Heart left ventricle (tissue), 13 donors: Measurements from ENCODE around the gene RBMS1.

ENCODE experiments used
- POLR2A ChIP-seq, 2 donors: fragments of 450-650 bp; IDR thresholded peaks; one replicate each; pipeline ENCODE4 v1.6.1; 2017; ENCODE audit warnings: antibody characterized with exemption in 2 of 2, mild to moderate bottlenecking in 2 of 2, moderate library complexity in 2 of 2
- TF ChIP-seq, protein P1 (sequence below), 12 donors: fragments of 200-600 bp; sonication (generic) in 4 of 12; IDR thresholded peaks; one replicate each; pipeline versions ENCODE4 v1.5.0 to v1.8.0; 2018 to 2022; ENCODE audit warnings: antibody characterized with exemption in 12 of 12, mild to moderate bottlenecking in 5 of 12
- donor health status: ischemic (EF 13 %, LVEDD 7.1; RV severe dilation, severe dysfunction).
- donor health status: DM: no; HTN: yes; CAD: no.
- donor health status: DM: no; HTN: no; CAD: no.
- donor health status: ischemic (EF 25% LVEDD 6.9; RV normal size, moderate dysfunction).
- donor health status: ischemic (EF 25% LVEDD 5.7; RV mildly dilated, moderate dysfunction).
- donor health status: ischemic (EF 35%, LVEDD 5.7; RV mildly dilated, moderate dysfunction).
- donor health status: nonischemic (EF 11% LVEDD 7.7; RV severe dilation, severe dysfunction).
- donor health status: DM: yes; HTN: yes; CAD: no.
- donor health status: PGD.
- donor health status: ischemic (EF 29% LVEDD 5.4; RV normal size, mild dysfunction).
- donor health status: nonischemic (EF 23%, LVEDD 6.1; RV moderate dilation, normal function).

- TF ChIP-seq, protein P1, sequence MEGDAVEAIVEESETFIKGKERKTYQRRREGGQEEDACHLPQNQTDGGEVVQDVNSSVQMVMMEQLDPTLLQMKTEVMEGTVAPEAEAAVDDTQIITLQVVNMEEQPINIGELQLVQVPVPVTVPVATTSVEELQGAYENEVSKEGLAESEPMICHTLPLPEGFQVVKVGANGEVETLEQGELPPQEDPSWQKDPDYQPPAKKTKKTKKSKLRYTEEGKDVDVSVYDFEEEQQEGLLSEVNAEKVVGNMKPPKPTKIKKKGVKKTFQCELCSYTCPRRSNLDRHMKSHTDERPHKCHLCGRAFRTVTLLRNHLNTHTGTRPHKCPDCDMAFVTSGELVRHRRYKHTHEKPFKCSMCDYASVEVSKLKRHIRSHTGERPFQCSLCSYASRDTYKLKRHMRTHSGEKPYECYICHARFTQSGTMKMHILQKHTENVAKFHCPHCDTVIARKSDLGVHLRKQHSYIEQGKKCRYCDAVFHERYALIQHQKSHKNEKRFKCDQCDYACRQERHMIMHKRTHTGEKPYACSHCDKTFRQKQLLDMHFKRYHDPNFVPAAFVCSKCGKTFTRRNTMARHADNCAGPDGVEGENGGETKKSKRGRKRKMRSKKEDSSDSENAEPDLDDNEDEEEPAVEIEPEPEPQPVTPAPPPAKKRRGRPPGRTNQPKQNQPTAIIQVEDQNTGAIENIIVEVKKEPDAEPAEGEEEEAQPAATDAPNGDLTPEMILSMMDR (IDR thresholded peaks at IDR 0.05), result no peak
- TF ChIP-seq POLR2A (IDR thresholded peaks at IDR 0.05), result no peak
Measured at GRCh38 chr2:160238392-160238791, 255.2 kb downstream of the RBMS1 start.
